ENCODE results near the gene GPR148.

GPR148 gene

GRCh38 chr2:130756053-130756873 is 27.4 kb downstream of the GPR148 start:
- Histone ChIP-seq H3K4me3 (ENCODE audit: low read depth, low read length) (no peak overlapping the region), H3K27ac (no peak overlapping the region), H3K27me3 (replicated peaks) (peaks cover 15% of the 10 kb centered on the region), H3K36me3 (replicated peaks) (no peaks in the 10 kb centered on the region)
- TF ChIP-seq, protein P1, sequence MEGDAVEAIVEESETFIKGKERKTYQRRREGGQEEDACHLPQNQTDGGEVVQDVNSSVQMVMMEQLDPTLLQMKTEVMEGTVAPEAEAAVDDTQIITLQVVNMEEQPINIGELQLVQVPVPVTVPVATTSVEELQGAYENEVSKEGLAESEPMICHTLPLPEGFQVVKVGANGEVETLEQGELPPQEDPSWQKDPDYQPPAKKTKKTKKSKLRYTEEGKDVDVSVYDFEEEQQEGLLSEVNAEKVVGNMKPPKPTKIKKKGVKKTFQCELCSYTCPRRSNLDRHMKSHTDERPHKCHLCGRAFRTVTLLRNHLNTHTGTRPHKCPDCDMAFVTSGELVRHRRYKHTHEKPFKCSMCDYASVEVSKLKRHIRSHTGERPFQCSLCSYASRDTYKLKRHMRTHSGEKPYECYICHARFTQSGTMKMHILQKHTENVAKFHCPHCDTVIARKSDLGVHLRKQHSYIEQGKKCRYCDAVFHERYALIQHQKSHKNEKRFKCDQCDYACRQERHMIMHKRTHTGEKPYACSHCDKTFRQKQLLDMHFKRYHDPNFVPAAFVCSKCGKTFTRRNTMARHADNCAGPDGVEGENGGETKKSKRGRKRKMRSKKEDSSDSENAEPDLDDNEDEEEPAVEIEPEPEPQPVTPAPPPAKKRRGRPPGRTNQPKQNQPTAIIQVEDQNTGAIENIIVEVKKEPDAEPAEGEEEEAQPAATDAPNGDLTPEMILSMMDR (IDR thresholded peaks at IDR 0.05; ENCODE audit: low read depth, low read length, missing control alignments), result no peak
- in situ Hi-C loops (cut with HindIII; ENCODE audit: low pct_ligation_motif_present, low sequenced_read_pairs), result no loop called here
- DNase-seq, result no peak

DNA sequence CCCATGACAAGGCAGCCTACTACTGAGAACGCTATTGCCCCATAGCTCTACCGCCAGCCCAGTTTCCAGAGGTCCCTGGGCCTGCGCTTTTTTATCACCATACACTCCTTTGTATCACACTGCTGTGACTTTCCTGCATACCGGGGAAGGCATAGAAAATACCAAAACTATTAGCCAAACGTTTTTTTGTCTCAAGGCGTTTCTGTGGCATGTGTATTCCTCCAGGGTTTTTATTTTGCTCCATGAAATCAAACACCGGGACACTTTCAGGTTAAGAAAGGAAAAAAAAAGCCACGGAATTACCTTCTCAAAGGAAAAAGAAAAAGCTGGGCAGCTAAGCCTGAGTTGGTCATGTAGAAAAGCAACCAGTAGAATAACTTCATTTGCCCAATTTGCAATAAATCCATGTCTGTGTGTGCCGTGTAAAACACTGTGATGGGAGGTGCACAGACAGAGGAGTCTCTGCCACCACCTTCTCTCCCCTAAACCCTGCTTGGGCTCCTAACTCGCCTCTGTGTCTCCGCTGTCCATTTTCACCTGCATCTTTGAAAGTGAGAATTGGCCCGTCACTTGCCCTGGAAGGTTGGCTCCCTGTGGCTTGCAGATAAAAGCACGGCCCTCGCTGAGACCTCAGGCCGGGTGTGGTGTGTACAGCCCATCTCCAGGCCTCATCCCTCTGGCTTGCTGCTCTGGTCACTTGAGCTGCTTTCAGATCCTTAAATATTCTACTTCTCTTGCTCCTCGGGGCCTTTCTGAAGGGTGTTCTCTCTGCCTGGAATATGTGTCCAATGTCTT is 28.2 kb downstream of the GPR148 start:
- Histone ChIP-seq H3K27ac (no peak overlapping the region), H3K36me3 (replicated peaks) (no peaks in the 10 kb centered on the region), H3K27me3 (replicated peaks) (peaks cover 15% of the 10 kb centered on the region), H3K4me3 (ENCODE audit: low read depth, low read length) (no peak overlapping the region)
- DNase-seq, result no peak
- in situ Hi-C loops (cut with HindIII; ENCODE audit: low pct_ligation_motif_present, low sequenced_read_pairs), result no loop called here
- TF ChIP-seq, protein P1 (IDR thresholded peaks at IDR 0.05; ENCODE audit: low read depth, low read length, missing control alignments), result no peak

DNA sequence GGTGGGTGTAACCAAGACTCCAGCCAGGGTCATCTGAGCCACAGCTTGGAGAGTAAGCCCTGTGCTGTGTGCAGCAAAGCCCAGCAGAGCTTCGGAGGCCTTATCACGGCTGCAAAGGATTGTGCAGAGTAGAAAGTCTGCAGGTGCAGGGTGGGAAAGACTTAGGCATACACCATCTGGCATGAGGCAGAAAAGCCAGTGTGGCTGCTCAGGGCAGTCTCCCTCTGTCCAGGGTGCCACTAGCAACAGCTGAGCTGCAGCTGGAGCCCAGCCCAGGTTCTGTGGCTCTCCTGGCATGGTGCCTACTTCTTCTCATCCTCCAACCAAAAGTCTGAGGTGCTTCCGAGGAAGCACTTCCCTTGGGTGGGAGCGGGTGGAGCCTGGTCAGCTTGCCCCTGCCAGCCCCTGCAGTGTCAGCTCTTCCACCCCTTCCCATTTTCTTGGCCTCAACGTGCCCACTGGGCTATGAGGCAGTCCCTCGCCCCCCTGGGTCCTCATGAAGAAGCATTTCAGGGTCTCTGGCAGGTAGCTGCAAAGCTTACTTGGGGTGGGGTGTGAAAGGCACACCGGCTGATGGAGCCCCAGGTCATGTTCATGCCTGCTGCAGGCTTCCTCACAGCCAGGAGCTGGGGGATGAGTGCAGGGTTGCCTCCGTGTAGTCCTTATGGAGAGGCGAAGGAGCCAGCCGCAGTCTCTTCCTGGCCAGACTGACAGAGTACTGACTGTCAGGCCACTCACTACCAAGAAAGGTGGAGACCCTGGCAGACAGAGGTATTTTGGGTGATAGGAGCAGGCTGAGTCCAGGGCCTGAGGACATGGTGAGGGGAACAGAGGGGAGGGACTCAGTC is 31.3 kb downstream of the GPR148 start:
- Histone ChIP-seq H3K27me3 (replicated peaks) (peaks cover 12% of the 10 kb centered on the region), H3K36me3 (replicated peaks) (no peaks in the 10 kb centered on the region), H3K4me3 (ENCODE audit: low read depth, low read length) (no peak overlapping the region), H3K27ac (no peak overlapping the region)
- in situ Hi-C loops (cut with HindIII; ENCODE audit: low pct_ligation_motif_present, low sequenced_read_pairs), result no loop called here
- TF ChIP-seq, protein P1 (IDR thresholded peaks at IDR 0.05; ENCODE audit: low read depth, low read length, missing control alignments), result no peak
- DNase-seq, result no peak

DNA sequence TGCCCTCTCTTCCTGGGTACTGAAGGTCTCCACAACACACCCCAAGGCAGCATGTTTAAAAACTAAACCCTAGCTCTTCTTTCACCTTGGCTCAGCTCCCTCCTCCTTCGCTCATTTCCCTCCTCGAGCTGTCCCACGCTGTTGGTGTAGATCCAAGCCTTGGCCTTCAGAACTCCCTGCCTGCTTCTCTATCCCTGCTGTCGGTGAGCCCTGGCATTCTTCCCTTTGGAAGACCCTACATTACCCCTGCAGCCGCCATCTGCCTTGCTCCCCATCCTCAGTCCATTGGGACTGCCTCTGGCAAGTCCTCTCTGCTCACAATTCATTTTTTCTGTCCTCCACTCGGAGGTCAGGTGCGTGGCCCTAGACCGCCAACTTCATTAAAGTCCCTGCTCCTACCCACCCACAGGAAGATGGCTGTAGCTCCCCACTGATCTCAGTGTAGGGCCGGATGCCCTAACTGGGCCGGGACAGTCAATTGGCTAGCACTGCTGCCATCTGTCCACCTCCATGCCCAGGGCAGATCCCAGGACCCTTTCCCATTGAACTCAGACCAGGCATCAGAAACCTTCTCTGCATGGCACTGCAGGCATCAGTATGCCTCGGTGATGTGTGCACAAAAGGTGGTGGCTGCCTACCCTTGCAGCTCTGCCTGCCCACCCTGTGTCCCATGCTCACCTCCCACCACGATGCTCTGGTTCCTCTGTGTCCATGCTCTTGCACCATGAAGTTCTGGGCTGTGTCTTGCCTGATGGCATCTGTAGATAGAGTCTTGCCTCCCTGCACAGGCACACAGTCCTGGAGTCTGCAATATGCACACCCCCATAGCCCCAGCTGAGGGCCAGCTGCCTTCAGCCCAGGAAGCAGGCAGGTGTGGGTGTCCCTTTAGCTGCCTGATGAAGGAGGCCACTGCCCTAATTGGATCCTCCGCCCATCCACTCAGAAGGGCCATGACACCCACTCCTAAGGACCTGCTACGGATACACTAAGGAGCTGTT is 32.2 kb downstream of the GPR148 start:
- no peak for DNase-seq
- Histone ChIP-seq H3K4me3 (ENCODE audit: low read depth, low read length) (no peak overlapping the region), H3K27ac (no peak overlapping the region), H3K27me3 (replicated peaks) (peaks cover 7% of the 10 kb centered on the region), H3K36me3 (replicated peaks) (no peaks in the 10 kb centered on the region)
- in situ Hi-C loops (cut with HindIII; ENCODE audit: low pct_ligation_motif_present, low sequenced_read_pairs), result no loop called here
- TF ChIP-seq, protein P1 (IDR thresholded peaks at IDR 0.05; ENCODE audit: low read depth, low read length, missing control alignments), result no peak

All from brain microvascular endothelial cell (primary cell).